Liver (tissue), 3 donors: ENCODE measurements around the gene CDK11B.

ENCODE experiments used
- HNF4A ChIP-seq, 2 donors: conservative IDR thresholded peaks; 2 replicates each; pipeline ENCODE4 v1.6.1; 2016; ENCODE audit warnings: antibody characterized with exemption in 2 of 2, mild to moderate bottlenecking in 2 of 2
- YY1 ChIP-seq: IDR thresholded peaks from 2 replicates; pipeline ENCODE4 v1.6.1; 2016; ENCODE audit warnings: antibody characterized with exemption, mild to moderate bottlenecking
- TF ChIP-seq, protein P1 (sequence below): fragments of 150-350 bp; IDR thresholded peaks from 2 replicates; pipeline ENCODE4 v1.5.1; 2017; ENCODE audit warnings: improper control_type of control experiment, low read depth, low read length; ENCODE audit not compliant: missing input control
- TF ChIP-seq, protein P2 (sequence below): IDR thresholded peaks from 2 replicates; pipeline ENCODE4 v1.6.1; 2016; ENCODE audit warnings: antibody characterized with exemption, mild to moderate bottlenecking
- TF ChIP-seq, protein P3 (sequence below): IDR thresholded peaks from 2 replicates; pipeline ENCODE4 v1.6.1; 2016; ENCODE audit warnings: antibody characterized with exemption
- donor health status: healthy.
- donor health status: healthy.

DNA sequence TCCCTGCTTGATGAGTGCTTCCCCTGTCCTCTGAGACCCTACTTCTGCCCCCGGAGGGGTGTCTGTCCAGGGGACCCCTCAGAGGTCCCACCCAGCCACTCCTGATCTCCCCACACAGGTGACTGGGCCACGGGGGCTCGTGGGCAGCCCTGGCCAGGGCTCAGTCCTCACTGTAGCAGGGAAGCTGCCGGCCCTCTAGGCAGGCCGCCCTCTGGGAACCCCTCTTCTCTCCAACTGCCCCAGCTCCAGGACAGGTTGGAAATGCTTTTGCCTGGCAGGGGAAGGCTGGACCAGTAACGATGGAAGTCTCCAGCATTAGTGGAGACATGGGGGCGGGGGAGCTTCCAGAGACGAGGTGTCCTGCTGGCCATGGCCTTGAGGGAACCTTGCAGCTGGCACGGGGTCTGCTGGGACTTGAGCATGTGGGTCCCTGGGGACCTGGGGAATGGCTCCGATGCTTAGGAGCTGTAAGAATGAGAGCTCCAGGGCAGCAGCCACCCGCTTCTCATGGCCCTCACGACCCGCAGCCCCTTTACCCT is 55.8 kb downstream of the CDK11B start:
- TF ChIP-seq, protein P1, sequence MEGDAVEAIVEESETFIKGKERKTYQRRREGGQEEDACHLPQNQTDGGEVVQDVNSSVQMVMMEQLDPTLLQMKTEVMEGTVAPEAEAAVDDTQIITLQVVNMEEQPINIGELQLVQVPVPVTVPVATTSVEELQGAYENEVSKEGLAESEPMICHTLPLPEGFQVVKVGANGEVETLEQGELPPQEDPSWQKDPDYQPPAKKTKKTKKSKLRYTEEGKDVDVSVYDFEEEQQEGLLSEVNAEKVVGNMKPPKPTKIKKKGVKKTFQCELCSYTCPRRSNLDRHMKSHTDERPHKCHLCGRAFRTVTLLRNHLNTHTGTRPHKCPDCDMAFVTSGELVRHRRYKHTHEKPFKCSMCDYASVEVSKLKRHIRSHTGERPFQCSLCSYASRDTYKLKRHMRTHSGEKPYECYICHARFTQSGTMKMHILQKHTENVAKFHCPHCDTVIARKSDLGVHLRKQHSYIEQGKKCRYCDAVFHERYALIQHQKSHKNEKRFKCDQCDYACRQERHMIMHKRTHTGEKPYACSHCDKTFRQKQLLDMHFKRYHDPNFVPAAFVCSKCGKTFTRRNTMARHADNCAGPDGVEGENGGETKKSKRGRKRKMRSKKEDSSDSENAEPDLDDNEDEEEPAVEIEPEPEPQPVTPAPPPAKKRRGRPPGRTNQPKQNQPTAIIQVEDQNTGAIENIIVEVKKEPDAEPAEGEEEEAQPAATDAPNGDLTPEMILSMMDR: no peak
- TF ChIP-seq, protein P2, sequence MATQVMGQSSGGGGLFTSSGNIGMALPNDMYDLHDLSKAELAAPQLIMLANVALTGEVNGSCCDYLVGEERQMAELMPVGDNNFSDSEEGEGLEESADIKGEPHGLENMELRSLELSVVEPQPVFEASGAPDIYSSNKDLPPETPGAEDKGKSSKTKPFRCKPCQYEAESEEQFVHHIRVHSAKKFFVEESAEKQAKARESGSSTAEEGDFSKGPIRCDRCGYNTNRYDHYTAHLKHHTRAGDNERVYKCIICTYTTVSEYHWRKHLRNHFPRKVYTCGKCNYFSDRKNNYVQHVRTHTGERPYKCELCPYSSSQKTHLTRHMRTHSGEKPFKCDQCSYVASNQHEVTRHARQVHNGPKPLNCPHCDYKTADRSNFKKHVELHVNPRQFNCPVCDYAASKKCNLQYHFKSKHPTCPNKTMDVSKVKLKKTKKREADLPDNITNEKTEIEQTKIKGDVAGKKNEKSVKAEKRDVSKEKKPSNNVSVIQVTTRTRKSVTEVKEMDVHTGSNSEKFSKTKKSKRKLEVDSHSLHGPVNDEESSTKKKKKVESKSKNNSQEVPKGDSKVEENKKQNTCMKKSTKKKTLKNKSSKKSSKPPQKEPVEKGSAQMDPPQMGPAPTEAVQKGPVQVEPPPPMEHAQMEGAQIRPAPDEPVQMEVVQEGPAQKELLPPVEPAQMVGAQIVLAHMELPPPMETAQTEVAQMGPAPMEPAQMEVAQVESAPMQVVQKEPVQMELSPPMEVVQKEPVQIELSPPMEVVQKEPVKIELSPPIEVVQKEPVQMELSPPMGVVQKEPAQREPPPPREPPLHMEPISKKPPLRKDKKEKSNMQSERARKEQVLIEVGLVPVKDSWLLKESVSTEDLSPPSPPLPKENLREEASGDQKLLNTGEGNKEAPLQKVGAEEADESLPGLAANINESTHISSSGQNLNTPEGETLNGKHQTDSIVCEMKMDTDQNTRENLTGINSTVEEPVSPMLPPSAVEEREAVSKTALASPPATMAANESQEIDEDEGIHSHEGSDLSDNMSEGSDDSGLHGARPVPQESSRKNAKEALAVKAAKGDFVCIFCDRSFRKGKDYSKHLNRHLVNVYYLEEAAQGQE: no peak
- TF ChIP-seq HNF4A (conservative IDR thresholded peaks at IDR 0.05): no peak
- no peak for TF ChIP-seq YY1
- TF ChIP-seq, protein P3, sequence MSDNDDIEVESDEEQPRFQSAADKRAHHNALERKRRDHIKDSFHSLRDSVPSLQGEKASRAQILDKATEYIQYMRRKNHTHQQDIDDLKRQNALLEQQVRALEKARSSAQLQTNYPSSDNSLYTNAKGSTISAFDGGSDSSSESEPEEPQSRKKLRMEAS: no peak
